K562 treated with DMSO at 1 percent for 48 hours (cell line): ENCODE data around the gene TCEAL8. TPM values are rescaled to one million over a fixed set of nuclear protein-coding genes. Genes with fewer than 3 reads are reported as not detected.

ENCODE experiments used
- total RNA-seq: library from RNA; unstranded; fragments of 300-600 nt; gene quantifications from 2 replicates; pipeline ENCODE4 v1.2.3, GENCODE V29; 2022; ENCODE audit warnings: low replicate concordance; ENCODE audit errors: extremely low read depth

Gene TCEAL8, protein sequence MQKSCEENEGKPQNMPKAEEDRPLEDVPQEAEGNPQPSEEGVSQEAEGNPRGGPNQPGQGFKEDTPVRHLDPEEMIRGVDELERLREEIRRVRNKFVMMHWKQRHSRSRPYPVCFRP
- not detected in 2 replicates for total RNA-seq

DNA sequence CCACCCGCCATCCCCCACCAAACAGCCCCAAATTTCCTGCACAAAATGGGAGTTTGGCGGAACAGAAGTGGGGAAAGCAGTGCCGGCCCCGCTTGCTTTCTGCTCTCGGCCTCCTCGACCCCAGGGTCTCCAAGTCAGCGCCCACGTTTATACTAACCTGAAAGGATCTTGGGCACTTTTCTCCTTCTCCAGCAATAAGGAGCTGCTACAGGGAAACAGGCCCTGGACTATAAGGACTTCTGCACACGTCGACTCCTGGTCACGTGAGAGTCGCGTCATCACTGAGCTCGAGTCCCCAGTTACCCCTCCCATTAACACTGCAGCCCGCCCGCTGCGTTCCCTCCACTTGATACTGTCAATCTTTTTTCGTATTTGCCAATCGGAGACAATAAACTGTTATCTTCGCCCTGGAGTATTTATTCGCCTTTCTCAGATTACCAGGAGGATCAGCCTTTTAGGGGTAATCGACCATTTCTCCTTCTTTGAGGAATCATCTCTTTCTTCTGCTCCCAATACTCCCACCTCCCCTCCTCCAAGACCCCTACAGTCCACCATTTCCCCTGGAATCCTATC is at the start of gene TCEAL8:
TSS of gene TCEAL8 (minus strand) at position 235 of the 573 bp plus-strand sequence. CDS start 1,176 bp downstream, outside the sequence.

GRCh38 chrX:103276581-103277002 is 21.6 kb upstream of the TCEAL8 start, which contains the start of gene TCEAL5:
TSS of gene TCEAL5 (minus strand) at chrX:103276750. CDS start at chrX:103274563, 2,187 bp downstream.

GRCh38 chrX:103214870-103215424 is 40.0 kb downstream of the TCEAL8 start, which contains the start of gene BEX4:
TSS of gene BEX4 (plus strand) at chrX:103215108. CDS start at chrX:103216154, 1,046 bp downstream.

Other genes with a start within 250 kb of the TCEAL8 start
- not detected in 2 replicates for gene BEX1, start 191.0 kb downstream of the TCEAL8 start, total RNA-seq
- gene NXF3, start 162.0 kb downstream of the TCEAL8 start, total RNA-seq = not detected in 2 replicates
- gene BEX4, start 40.0 kb downstream of the TCEAL8 start, total RNA-seq = not detected in 2 replicates
- not detected in 2 replicates for gene TCEAL5, start 21.6 kb upstream of the TCEAL8 start, total RNA-seq
- not detected in 2 replicates for gene BEX2, start 55.8 kb upstream of the TCEAL8 start, total RNA-seq
- not detected in 2 replicates for gene TCEAL7, start 75.1 kb upstream of the TCEAL8 start, total RNA-seq
- not detected in 2 replicates for gene TCEAL9, start 101.4 kb upstream of the TCEAL8 start, total RNA-seq
- gene BEX3, start 121.4 kb upstream of the TCEAL8 start, total RNA-seq = not detected in 2 replicates